ENCODE measurements around the gene OTUB1. TPM values are rescaled to one million over a fixed set of nuclear protein-coding genes. Genes with fewer than 3 reads are reported as not detected.
"Not testable (repeated sequence)": the region's sequence is repeated elsewhere in the genome, so short reads cannot be mapped to it uniquely, and the experiment has no call there.

The OTUB1 gene, protein sequence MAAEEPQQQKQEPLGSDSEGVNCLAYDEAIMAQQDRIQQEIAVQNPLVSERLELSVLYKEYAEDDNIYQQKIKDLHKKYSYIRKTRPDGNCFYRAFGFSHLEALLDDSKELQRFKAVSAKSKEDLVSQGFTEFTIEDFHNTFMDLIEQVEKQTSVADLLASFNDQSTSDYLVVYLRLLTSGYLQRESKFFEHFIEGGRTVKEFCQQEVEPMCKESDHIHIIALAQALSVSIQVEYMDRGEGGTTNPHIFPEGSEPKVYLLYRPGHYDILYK
- total RNA-seq (2014; rRNA removed; shearing (Covaris generic); ENCODE audit: low replicate concordance), result 56.9 and 98.7 TPM in 2 replicates

DNA sequence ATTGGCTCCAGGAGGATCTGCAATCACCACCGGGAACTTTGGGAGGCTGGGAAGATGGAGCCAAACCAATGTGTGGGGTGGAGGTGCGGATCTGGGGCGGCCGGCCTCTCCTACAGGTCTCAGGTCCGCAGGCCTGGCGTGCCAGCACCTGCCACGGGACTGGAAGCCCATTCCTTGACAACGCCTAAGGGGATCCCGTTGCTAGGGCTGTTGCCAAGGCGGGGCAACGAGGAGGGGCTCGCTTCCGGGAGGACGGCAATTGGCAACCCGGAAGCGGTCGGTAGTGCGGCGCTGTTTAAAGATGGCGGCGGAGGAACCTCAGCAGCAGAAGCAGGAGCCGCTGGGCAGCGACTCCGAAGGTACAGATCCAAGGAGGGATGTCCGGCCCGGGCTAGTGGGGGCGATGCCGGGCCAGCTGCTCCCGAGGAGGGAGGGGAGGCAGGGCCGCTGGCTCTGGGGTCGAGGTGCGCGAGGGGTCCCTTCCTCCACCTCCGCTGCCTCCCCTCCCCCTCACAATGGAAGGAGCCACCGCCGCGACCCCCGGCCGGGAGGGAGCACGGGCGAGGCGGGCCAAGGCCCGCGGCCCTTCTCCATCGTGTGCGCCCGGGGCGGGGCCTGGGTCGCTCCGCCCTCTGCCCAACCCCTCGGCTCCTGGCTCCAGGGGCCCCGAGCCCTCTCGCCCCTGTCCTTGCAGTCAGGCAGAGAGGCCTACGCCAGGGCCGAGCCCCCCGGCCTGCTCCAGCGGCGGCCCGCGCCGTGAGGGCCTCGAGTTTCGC, at the start of gene OTUB1:
TSS of gene OTUB1 (plus strand) at position 283 of the 776 bp plus-strand sequence. CDS start at position 302, 19 bp downstream.
- Histone ChIP-seq H3K4me3 (peak within 1 kb of the TSS; percentile 86), H3K9me3 (no peaks in the 10 kb centered on the region), H3K36me3 (peaks cover 23% of the 10 kb centered on the region), H3K27me3 (no peaks in the 10 kb centered on the region)
- peak; percentile 91 for DNase-seq

DNA sequence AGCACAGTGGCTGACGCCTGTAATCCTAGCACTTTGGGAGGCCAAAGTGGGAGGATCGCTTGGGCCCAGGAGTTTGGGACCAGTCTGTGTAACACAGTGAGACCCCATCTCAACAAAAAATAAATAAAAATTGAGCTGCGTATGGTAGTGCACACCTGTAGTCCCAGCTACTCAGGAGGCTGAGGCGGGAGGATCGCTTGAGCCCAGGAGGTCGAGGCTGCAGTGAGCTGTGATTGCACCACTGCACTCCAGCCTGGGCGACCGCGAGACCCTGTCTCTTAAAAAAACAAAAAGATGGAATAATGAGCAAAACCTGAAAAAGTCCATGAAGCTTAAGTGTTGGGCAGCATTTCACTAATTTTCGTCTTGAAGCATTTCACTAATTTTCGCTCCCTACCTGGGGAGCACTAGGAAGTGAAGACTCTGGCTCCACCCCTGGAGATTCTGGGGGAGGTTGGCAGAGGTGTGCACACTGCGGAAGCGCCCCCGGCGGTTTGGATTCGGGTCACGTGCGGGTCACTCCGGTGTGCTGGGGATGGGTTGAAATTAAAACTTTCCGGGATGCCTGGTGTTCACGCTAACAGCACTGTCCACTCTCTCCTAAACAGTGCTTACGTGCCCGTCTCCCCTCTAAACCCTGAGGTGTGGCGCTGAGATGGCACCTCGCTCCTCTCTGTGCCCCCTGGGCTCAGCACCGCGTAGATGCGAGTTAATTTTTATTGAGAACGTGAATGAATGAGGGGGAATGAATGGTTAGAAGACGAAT, 48.3 kb upstream of the OTUB1 start:
- Histone ChIP-seq H3K9me3 (no peaks in the 10 kb centered on the region), H3K4me3 (peak overlapping the region; percentile 74), H3K27me3 (no peaks in the 10 kb centered on the region), H3K36me3 (no peaks in the 10 kb centered on the region; the same call in none of the 2 replicates)
- DNase-seq, result no peak

DNA sequence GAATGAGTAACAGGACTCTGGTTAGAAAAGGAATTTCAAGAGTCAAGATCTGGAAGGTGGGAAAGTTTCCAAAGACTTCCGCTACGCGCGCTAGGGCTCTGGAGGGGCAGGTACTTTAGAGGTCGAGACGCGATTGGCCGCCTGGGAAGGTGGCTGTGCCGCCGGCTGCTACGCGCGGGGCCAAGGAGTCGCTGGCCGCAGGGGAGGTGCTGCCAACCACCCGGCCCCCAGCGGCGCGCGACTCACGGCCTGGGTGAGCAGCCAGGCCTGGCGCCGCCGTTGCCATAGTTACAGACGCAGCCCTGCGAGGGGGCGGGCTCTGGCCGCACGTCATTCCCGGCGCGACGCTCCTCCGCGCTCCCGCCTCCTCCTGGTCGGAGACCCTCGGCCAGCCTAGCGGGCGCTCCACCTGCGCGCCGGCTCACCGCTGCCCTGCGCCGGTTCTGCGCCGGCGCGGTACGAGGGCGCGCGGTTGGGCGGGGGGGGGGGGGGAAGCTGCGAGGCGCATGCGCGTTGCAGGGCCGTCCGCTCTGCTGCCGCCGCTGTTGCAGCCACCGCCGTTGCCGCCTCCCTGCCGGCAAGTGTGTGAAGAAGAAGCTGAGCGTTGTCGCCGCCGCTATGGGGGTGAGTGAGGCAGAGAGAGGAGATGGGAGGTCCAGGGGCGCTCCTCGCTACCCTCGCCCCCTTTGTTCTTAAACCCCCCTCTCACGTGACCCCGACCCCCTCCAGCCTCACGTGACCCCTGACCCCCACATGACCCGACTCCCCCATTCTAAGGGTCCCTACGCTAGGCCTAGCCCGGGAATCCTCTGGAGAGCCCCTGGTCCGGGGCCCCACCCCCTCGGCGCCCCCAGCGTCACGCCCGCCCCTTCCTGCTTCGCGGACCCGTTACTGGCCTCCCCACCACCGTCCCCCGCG, 47.5 kb upstream of the OTUB1 start, which contains the start of gene NAA40:
TSS of gene NAA40 (plus strand) at position 524 of the 918 bp plus-strand sequence. CDS start at position 619, 95 bp downstream.
- Histone ChIP-seq H3K27me3 (no peaks in the 10 kb centered on the region), H3K36me3 (no peaks in the 10 kb centered on the region; the same call in none of the 2 replicates), H3K4me3 (peak within 1 kb of the TSS; percentile 74), H3K9me3 (no peaks in the 10 kb centered on the region)
- peak; percentile 89 for DNase-seq

DNA sequence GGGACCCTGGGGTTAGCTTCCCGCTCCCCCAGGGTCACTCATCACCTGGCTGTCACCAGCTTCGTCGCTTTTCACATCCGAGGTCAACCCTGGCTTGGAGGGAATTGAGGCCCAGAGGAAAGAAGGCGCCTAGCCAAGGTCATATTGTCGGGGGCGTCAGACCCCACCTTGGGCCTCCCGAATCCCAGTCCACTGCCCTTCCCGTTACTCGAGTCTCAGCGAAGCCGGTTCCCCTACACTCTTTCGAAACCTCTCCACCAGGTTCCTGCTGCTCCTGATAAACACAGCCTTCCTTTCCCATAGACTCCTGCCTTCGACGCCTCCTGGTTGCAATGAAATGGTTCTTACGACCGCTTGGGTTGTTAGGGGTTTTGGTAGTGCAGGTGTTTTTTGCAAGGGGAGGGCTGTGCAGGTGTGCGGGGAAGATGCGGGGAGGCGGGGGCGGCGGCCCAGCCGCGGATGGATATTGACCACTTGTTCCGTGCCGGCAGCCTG, 46.8 kb upstream of the OTUB1 start:
- no peak for DNase-seq
- Histone ChIP-seq H3K36me3 (no peaks in the 10 kb centered on the region; the same call in none of the 2 replicates), H3K9me3 (no peaks in the 10 kb centered on the region)

DNA sequence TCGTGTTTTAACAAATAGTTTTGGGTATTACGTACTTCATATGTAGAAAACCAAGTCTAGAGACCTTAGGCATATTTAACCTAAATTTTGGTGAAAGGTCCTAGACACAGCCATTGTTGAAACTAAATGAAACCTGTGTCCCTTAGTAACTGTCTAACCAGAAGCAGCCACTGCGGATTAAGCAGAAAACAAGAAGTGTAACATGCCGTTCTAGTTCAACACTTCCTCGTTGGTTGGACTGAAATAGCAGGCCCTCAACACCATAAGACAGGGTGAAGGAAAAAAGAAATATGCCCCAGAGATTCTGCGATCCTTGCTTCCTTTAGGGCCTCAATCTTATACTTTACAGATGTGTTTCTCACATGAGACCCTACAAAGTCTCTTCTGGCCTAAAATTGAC, 45.5 kb upstream of the OTUB1 start:
- Histone ChIP-seq H3K27me3 (no peaks in the 10 kb centered on the region), H3K36me3 (no peaks in the 10 kb centered on the region; the same call in none of the 2 replicates), H3K9me3 (no peaks in the 10 kb centered on the region), H3K4me3 (no peak overlapping the region)
- DNase-seq, result no peak

More for the DNA sequence above, 46.8 kb upstream of the OTUB1 start:
- Histone ChIP-seq H3K4me3 (peak overlapping the region; percentile 74), H3K27me3 (no peaks in the 10 kb centered on the region)

DNA sequence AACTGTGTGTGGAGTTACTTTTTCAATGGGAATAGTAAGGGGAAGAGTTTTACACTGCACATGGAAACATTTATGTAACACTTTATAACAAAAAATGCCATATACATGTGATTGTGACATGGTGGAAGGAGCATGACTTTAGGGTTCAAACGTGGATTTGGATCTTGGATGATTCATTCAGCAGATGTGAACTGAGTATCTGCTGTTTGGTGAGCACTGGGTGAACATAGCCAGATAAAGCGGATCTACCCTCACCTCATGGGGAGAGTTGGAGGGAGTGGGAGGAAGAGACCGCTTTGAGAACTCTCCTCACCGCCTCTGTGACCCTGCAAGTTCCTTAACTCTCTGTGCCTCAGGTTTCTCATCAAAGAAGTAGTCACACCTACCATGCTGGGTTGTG, 44.3 kb upstream of the OTUB1 start:
- DNase-seq, result no peak
- H3K4me3 ChIP-seq, result no peak overlapping the region
- no peaks in the 10 kb centered on the region for H3K9me3 ChIP-seq
- no peaks in the 10 kb centered on the region for H3K27me3 ChIP-seq
- peaks cover 11% of the 10 kb centered on the region for H3K36me3 ChIP-seq

DNA sequence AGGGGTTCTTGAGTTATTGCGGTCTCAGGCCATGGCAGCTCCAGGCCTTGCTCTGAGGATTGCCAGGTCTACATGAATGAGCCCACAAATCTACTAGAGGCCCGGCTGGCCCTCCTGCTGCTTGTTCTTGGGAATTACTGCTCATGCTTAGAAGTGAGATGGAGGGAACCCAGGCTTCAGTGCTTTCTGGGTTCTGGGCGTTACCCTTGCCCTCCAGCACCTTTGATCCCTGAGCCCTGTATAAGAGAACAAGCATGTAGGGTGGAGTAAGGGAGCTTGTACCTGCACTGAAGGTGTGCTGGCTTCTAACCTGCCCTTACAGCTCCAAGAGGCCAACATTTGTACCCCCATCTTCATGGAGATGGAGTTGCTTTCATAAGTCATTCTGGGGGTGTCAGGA, 43.4 kb upstream of the OTUB1 start:
- Histone ChIP-seq H3K36me3 (peaks cover 12% of the 10 kb centered on the region), H3K27me3 (no peaks in the 10 kb centered on the region), H3K4me3 (no peak overlapping the region), H3K9me3 (no peaks in the 10 kb centered on the region)
- DNase-seq, result no peak

DNA sequence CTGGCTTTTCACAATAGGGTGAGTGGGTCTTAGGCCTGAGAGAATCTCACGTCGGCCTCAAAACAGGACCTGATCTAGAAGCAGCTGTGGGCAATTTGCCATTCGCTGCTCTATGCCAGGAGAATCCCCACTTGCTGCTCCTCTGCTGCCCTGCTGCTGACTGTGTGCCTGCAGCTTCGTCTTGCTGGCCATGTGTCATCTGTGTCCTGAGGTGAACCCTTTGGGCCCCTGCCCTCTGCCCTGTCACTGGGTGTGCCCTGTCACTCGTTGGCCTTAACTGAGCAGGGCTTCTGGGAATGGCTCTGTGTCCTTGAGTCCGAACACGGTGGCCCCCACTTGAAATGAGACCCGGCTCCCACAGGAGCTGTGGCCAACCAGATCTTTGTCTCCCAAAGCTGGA, 41.3 kb upstream of the OTUB1 start:
- no peak for DNase-seq
- no peaks in the 10 kb centered on the region for H3K27me3 ChIP-seq
- no peak overlapping the region for H3K4me3 ChIP-seq
- peaks cover 12% of the 10 kb centered on the region for H3K36me3 ChIP-seq
- no peaks in the 10 kb centered on the region for H3K9me3 ChIP-seq

DNA sequence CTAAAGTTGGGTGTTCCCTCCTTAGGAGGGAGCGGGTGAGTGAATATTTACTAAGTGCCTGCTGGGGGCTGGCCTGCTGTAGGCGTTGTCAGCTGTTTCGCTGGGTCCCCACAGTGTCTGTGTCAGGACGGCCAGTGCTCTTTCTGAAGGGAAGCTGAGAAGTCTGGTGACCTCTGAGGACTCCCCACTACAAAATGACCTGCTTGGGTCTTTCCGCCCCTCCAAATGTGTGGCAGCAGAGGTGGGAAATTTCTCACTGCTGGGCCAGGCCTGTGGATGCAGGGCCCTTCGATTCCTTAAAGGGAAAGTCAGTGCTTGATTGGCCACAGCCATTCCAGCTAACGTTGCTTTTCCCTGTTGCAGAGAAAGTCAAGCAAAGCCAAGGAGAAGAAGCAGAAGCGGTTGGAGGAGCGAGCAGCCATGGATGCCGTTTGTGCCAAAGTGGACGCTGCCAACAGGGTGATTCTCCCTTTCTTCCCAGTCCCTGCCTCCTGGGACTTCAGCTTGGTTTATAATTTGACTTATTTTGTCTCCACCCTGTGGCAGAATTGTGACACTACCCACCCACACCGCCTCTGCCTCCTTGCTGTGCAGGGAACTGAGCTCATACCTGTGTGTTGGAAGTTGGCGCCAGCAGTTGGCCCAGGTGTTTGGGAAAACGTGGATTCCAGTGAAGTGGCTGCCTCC, 40.6 kb upstream of the OTUB1 start:
- H3K36me3 ChIP-seq, result peaks cover 12% of the 10 kb centered on the region
- no peaks in the 10 kb centered on the region for H3K27me3 ChIP-seq
- no peaks in the 10 kb centered on the region for H3K9me3 ChIP-seq
- H3K4me3 ChIP-seq, result no peak overlapping the region
- DNase-seq, result peak; percentile 69

DNA sequence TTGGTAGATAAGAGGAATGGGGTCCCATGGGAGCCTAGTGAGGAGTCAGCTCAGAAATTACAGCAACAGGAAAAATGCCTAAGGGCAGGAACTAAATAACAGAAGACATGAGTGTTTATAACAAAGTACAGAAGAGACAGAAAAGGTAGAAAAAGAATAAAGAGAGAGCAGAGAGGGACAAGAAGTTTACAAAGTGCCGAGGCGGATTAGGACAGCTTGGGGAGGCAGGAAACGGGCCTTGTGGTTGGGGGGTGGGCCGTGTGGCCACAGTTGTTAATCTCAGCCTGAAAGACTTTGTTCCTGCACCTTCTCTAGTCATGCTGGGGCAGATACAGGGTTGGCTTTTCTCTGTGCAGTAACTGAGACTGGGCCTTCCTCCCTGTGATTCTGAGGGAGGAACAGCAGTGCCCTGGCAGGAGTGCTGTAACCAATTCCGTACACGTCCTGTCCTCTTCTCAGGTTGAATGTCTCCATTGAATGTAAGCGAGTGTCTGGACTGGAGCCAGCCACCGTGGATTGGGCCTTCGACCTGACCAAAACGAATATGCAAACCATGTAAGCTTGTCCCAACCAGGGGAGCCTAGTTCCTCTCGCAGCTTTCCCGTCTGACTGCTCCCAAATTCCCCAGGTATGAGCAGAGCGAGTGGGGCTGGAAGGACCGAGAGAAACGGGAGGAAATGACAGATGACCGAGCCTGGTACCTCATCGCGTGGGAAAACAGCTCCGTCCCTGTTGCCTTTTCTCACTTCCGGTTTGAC, 34.3 kb upstream of the OTUB1 start:
- Histone ChIP-seq H3K27me3 (no peaks in the 10 kb centered on the region), H3K9me3 (no peaks in the 10 kb centered on the region), H3K36me3 (peaks cover 4% of the 10 kb centered on the region), H3K4me3 (no peak overlapping the region)
- no peak for DNase-seq

DNA sequence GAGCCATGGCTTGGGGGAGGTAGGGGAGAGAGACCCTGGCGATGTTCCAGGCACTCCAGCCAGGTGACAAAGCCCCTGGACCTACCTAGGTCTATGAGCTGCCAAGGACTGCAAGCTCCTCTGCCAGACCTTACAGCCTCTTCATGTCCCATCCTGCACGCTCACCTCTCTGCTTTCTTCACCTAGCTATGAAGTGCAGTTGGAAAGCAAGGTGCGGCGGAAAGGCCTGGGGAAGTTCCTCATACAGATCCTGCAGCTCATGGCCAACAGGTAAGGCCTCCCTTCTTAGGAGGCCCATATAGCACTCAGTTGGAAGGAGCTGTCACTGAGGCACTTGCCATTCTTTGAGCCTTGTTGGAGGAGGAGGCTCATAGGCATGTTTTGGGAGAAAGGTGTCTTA, 33.7 kb upstream of the OTUB1 start:
- Histone ChIP-seq H3K9me3 (no peaks in the 10 kb centered on the region), H3K4me3 (no peak overlapping the region), H3K36me3 (peaks cover 3% of the 10 kb centered on the region; the same call in 1 of the 2 replicates), H3K27me3 (no peaks in the 10 kb centered on the region)
- DNase-seq, result no peak

DNA sequence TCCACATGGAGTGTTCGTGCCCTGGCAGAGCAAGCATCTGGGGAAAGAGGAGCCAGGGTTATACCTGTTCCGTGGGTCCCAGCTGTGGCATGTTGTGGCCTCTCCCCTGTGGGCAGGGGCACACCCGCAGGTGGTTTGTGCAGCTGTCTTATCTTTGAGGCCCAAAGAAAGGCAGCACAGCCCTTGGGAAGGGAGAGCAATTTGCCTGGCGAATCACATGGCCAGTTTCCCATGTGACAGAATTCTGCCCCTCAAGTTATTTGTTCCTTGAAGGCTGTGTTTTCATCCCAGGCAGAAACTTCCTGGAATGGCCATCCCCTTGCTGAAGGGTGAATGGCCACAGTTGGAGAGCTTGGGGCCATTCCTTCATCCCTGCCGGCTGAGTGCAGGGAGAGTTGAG, 28.2 kb upstream of the OTUB1 start:
- peaks cover 3% of the 10 kb centered on the region; the same call in 1 of the 2 replicates for H3K36me3 ChIP-seq
- H3K4me3 ChIP-seq, result no peak overlapping the region
- no peaks in the 10 kb centered on the region for H3K27me3 ChIP-seq
- no peaks in the 10 kb centered on the region for H3K9me3 ChIP-seq
- DNase-seq, result no peak

DNA sequence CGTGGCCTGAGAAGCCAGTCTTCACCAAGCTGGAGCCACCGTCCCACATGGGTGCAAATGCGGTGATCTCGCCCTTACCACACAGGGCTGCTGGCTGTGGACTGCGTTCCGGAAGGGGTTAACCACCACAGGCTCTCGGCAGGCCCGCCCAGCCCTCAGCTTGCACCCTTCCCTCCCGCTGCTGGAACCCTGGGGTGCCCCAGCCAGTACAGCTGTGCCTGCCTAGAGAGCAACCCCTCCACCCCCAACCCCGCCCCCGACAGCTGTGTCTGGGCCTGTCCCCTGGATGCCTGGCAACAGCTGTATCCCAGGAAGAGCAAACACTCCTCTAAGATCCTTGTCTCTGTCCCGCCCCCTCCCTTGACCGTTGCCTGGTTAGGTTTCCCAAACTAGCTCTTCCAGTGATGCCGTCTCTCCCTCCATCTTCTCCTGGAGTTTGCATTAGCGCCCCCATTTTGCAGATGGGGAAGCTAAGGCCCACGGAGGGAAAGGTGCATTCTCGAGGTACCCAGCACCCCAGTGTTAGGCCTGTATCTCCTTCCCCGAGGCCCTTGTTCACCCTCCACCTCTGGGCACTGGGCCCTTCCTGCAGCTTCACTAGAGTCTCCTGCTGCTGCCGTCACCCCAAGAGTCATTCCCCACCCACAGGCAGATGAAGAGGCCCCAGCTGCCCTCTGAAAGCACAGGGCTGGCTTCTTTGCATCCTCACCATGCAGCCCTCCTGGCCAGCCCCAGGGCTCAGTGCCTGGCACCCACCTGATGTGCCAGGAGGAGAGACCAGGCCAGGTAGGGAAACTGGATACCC, 24.4 kb upstream of the OTUB1 start:
- Histone ChIP-seq H3K27me3 (no peaks in the 10 kb centered on the region), H3K9me3 (no peaks in the 10 kb centered on the region)
- no peak for DNase-seq

DNA sequence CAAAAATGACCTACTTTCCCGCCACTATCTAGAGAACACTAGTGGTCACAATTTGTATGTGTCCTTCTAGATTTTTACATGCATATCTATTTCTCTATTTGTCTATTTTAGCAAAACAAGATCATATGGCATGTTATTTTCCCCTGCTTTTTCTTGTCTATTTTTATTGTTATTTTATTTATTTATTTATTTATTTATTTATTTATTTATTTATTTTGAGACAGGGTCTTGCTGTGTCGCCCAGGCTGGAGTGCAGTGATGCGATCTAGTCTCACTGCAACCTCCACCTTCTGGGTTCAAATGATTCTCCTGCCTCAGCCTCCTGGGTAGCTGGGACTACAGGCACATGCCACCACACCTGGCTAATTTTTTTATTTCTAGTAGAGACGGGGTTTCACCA, 22.3 kb upstream of the OTUB1 start:
- H3K36me3 ChIP-seq, DNase-seq, H3K9me3 ChIP-seq, H3K27me3 ChIP-seq, H3K4me3 ChIP-seq: not testable (repeated sequence)

More for the DNA sequence above, 24.4 kb upstream of the OTUB1 start:
- Histone ChIP-seq H3K4me3 (no peak overlapping the region), H3K36me3 (no peaks in the 10 kb centered on the region)

All from MG63 (cell line).